GM12874 (cell line): ENCODE data around the gene USP6NL.

Experiments used
- CTCF ChIP-seq: IDR thresholded peaks from 2 replicates; pipeline ENCODE4 v1.5.1; 2011; ENCODE audit warnings: low read depth, mild to moderate bottlenecking, control low read depth, low read length, moderate library complexity; ENCODE audit not compliant: insufficient read depth

USP6NL gene

GRCh38 chr10:11434324-11434723 is 177.1 kb downstream of the USP6NL start:
- peak; percentile 45; the same call in 1 of the 2 replicates for TF ChIP-seq CTCF

- TF ChIP-seq CTCF = no peak
These were observed 177.8 kb downstream of the USP6NL start for GRCh38 chr10:11433657-11434056.

GRCh38 chr10:11431216-11431555 is 180.3 kb downstream of the USP6NL start:
- TF ChIP-seq CTCF = no peak

GRCh38 chr10:11430421-11431215 is 180.8 kb downstream of the USP6NL start:
- no peak for TF ChIP-seq CTCF

- no peak for TF ChIP-seq CTCF
These were observed 181.9 kb downstream of the USP6NL start for GRCh38 chr10:11429439-11430052.

GRCh38 chr10:11425676-11426075 is 185.8 kb downstream of the USP6NL start:
- TF ChIP-seq CTCF = no peak

GRCh38 chr10:11425296-11425610 is 186.2 kb downstream of the USP6NL start:
- TF ChIP-seq CTCF = no peak
